AG08395 (cell line): ENCODE measurements around the gene OR52B6.

Experiments used
- DNase-seq: peaks from one replicate; pipeline ENCODE4 v3.0.0; 2012; ENCODE audit warnings: mixed read lengths, low spot score

OR52B6 gene

DNA sequence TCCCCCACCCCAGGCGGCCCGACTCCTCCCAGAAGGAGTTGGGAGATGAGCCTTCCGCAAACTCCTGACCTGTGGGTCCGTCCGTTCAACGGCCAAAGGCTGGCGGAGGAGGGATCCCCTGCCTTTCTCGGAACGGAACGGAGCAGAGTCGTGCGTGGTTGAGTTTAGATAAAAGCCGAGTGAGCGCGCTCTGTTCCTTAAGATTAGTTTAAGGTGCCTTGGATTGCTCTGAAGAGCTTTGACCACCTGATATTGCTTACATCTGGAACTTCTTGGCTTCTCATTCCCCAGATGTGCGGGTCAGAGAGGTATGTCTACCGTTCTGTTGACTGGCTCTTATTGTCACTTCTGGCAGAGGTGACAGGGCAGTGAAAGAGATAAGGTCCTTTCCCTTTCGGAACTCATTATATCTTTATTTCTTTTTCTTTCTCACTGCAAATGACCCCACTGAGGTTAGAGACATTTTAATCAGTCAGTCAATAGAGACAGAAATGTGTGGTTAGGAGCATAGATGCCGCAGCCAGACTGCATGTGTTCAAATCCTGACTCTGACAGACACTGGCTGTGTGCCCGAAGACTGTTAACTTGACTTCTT lies 16.0 kb downstream of the OR52B6 start, which contains the start of gene TRIM6:
Gene TRIM6, plus strand, starts transcription at position 31 of the 595 bp plus-strand sequence. Its CDS starts 261 bp downstream, at position 292.
- peak; percentile 55 for DNase-seq

DNA sequence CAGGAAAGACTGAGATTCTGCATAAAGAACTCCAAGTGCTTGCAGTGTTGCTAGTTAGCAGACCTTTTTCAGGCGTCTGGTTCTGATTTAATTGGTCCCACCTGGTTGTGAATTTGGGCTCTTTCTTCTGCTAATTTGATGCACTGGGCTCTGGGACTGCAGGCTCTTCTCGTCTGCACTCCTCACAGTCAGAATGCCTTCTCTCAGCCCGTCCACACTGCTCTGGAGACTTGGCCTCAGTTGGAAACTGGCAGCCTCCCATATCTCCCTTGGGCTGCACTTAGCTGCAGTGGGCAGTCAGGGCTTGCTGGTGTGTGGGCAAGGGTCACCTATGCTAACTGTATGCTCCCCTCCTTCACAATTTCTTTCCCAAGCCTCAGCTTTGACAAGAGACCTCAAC lies 17.3 kb downstream of the OR52B6 start:
- no peak for DNase-seq

DNA sequence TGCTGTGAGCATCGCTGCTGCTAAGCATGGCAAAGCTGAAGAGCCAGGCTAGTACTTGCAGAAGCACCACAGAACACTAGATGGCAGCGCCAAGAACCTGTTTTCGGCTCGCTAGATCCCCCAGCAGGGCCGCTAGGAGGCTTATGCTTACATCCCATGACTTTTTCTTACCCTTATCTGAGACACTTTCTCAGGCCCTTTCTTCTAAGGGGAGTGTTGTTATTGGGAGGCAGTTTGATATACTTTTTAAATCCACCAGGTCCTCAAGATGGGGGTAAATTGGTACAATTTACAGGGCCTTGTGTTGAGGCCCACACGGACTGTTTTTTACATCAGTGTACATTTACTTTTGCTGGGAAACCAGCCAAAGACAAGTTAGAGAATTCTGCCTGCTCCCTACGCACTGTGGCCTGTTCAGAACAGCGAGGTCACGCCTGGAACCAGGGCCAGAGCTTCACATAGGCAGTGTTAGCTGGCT lies 19.7 kb downstream of the OR52B6 start:
- DNase-seq = peak; percentile 62

DNA sequence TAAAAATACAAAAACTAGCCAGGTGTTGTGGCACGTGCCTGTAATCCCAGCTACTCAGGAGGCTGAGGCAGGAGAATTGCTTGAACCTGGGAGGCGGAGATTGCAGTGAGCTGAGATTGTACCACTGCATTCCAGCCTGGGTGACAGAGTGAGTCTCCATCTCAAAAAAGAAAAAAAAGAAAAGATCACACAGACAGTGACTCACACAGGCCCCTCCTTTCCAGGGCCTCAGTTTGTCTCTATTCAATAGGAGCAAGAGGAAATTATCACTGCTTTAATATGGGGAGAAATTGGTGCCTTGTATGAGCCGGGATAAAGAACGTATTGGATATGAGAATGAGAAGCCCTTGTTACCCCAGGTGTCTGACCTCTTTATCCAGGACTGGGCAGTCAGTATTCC lies 22.1 kb downstream of the OR52B6 start:
- DNase-seq = peak; percentile 25

DNA sequence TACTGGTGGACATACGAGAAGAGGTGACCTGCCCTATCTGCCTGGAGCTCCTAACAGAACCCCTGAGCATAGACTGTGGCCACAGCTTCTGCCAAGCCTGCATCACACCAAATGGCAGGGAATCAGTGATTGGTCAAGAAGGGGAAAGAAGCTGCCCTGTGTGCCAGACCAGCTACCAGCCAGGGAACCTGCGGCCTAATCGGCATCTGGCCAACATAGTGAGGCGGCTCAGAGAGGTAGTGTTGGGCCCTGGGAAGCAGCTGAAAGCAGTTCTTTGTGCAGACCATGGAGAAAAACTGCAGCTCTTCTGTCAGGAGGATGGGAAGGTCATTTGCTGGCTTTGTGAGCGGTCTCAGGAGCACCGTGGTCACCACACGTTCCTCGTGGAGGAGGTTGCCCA lies 22.6 kb downstream of the OR52B6 start:
- DNase-seq = no peak

DNA sequence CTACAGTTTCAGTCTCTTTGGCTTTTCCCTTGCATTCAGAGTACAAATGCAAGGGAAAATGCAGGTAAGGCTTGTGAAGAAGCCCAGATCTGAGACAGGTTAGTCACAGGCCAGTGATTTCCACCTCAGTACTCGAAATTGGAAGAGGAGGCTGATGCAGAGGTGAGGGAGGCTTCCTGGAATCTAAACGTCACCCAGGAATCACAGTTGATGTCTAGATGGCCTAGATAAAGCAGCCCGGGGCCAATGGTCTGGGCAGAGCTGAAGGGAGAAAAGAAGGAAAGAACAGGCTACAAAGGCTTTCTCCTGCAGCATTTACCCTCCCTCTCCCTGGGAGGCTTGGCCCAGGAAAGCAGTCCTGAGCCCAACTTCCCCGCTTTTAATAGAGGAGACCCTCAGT lies 24.2 kb downstream of the OR52B6 start:
- no peak for DNase-seq

DNA sequence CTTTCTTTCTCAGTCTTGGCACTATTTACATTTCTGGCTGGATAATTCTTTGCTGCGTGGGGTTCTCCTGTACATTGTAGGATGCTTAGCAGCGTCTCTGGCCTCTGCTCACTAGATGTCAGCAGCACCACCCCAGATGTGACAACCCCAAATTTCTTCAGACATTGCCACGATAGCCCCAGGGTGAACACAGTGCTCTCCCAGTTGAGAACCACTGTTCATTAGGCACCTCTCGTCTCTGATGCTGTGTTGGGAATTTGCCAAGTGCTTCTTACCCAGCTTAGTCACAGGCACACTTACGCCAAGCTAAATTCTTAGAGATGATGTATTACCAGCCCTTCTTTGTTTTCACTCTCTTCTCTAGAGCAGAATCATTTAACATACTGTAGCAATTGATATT lies 25.2 kb downstream of the OR52B6 start:
- peak; percentile 70 for DNase-seq

DNA sequence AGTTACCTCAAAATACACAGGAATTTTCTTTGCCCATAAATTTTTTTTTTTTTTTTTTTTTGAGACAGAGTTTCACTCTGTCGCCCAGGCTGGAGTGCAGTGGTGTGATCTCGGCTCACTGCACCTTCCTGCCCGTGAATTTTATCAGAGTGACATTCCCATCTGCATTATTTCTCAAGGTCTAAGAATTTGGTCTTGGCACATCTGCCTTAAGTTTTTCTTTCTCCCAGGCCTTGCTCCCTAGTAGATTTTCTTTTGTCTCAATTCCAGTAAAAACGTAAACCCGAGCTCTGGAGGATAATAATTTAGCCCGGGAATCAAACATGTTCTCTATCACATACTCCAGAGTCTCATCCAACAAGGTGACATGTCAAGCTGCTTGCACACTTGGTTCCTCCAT lies 28.1 kb downstream of the OR52B6 start:
- no peak for DNase-seq

DNA sequence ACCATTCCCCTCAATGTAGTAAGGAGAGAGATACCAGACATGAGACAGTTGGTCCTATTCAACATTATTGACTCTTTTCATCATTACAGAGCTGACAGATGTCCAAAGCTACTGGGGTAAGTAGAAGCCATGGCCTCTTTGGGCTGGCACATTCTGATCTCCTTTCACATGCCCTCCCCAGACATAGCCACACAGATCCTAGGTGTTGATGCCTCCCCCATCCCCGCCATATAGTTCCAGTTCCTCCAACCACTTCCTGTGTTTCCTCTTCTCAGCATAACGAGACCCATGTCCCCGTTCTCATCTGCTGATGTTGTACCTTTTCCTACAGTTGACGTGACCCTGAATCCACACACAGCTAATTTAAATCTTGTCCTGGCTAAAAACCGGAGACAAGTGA lies 29.8 kb downstream of the OR52B6 start:
- DNase-seq = no peak

DNA sequence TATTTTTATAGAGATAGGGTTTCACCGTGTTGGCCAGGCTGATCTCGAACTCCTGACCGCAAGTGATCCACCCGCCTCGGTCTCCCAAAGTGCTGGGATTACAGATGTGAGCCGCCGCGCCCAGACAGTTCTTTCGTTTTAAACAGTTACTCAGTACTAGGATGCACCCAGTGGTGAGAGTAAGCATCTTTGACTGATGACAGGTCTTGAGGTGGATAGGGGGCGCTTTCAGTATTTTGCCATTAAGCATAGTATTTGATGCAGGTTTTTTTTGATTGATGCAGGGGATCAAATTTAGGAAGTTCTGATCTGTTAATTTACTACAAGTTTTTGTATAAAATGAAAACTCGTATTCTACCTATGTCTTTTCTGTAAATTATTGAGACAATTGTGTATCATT lies 30.9 kb downstream of the OR52B6 start:
- DNase-seq = no peak

DNA sequence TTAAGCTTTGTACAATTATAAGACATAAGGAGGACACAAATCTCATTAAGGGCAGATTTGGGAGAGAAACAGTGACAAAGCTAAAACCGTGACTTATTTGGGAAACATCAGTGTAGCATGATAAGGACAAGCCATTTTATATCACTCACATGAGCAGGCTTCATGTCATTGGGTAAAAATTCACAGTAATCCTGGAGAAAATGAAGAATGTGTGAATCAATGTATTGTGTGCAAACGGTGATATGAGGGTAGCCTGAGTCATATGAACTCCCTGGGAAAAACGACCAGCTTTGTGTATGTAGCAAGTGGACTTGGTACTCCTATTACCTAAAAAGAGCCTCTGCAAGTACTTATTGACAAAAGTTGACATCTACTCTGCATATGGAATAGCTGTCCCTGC lies 38.1 kb downstream of the OR52B6 start:
- DNase-seq = peak; percentile 56

DNA sequence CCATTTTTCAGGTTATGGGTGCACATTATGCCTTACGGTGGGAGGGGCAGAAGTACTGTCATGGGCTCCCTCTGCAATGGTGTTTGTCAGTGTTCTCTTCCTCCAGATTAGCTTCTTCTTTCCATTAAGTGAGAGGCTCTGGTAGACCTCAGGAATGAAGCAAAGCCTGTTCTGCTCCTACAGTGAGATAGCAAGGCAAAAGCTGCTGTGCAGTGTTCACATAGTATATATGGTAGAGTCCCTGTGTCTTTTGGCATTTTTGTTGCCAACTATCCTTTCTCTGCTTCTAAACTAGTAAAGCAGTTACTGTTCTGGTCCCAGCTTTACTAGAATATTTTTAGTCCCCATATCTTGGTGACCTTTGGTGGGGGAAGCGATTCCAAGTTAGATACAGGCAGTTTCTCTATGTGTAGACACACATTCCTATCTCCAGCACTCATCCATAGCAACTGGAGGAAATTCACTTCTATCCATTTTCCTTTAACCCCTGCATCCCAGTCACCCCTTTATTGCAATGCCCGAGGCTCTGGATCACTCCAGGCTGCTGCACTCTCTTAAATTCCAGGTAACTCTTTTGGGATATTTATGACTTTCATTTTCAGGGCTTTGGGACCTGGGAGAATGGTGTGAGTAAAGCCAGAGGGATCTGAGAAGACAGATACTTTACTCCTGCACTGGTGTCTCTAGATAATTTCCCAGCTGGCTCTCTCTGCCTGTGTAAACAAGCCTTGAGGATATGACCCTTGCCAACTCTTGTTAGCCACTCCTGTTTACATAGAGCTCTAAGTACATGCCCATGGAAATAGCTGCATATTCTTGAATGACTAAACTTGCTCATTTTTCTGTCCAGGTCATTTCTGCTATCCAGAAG lies 40.2 kb downstream of the OR52B6 start:
- DNase-seq = peak; percentile 76

DNA sequence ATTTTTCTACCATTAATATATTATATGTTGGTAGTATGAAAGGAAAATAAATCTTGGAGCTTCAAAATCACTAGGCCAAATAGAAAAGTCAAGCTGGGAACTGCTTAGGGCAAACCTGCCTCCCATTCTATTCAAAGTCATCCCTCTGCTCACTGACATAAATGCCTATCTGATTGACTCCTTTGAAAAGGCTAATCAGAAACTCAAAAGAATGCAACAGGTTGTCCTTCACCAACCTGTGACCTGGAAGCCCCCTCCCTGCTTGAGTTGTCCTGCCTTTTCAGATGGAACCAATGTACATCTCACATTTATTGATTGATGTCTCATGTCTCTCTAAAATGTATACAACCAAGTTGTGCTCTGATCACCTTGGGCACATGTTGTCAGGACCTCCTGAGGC lies 40.9 kb downstream of the OR52B6 start:
- DNase-seq = no peak

DNA sequence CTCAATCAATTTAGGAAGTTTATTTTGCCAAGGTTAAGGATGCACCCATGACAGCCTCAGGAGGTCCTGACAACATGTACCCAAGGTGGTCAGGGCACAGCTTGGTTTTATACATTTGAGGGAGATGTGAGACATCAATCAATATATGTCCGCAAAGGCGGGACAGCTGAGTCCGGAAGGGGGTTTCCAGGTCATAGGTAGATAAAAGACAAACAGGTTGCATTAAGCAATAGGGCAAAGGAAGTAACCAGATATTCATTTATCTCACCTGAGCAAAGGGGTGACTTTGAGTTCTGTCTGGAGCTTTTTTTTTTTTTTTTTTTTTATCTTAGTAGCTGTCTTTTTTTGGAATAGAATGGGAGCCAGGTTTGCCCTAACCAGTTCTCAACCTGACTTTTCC lies 42.1 kb downstream of the OR52B6 start:
- no peak for DNase-seq

DNA sequence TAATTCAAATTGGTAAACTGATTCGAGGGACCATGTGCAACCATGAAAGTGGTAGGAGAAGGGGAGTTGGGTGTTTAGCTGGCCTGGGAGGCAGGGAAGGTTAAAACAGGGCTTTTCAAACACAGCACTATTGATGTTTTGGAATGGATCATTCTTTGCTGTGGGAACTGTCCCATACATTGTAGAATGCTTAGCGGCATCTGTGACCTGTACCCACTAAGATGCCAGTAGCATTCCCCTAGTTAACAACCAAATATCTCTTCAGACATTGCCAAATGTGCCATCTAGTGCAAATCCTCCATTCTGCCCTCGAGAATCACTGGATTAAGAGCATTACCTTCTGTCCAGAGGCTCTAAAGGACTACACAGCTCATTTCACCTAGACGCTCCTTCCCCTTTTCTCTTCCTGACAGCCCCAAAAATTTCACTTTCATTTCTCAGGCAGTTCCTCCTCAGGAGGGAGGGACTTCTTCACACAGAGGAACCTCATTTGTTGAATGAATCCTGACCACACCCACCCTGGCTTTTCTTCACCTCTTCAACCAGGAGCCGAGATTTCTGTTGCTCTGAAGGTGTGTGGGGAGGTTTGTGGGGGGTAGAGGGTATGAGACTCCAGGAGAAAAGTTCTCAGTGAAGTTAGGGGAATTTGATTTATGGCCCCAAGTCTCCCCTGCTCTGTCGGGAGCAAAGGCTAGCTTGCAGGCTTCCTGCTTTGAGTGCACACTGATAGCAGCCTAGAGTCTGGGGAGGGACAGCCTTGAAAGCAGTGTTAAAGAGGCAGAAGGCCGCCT lies 44.0 kb downstream of the OR52B6 start, which contains the start of gene TRIM34:
Gene TRIM34, plus strand, starts transcription at position 513 of the 791 bp plus-strand sequence. CDS start 7,331 bp downstream, outside the sequence.
- peak; percentile 87 for DNase-seq

DNA sequence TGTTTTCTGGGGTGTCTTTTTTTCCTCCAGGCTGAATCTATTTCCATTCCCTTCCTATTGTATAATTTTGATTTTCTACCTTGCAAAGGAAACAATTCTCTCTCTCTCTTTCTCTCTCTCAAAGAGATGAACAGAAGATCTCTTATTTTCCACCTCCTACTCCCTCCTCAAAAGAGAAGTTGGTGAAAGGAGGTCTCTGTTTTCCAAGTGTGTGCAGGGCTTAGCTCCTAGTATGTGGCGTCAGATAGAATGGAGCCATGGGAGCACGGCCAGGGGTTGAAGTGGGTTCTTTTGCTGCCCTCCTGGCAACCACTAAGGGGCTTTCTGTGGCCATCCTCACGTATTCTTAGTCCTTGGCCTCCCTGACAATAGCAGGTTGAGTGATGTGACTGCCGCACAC lies 44.6 kb downstream of the OR52B6 start:
- no peak for DNase-seq

DNA sequence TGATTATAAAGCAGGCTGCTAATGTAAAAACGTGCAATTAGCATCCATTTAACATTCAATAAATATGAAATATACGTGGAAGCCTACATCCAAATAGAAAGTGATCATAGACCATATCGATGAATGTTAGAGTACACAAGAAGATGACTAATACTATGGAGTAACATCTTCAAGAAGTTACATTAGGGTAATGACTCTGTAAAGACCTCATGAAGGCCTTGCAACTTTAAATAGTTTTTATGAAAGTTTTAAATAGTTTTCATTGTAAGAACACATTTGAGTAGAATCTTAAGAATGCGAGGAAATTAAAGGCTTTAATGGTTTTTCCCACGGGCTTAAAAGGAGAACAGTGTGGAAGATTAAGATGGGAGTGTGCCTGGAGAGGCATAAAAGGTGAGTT lies 45.5 kb downstream of the OR52B6 start:
- peak; percentile 18 for DNase-seq

DNA sequence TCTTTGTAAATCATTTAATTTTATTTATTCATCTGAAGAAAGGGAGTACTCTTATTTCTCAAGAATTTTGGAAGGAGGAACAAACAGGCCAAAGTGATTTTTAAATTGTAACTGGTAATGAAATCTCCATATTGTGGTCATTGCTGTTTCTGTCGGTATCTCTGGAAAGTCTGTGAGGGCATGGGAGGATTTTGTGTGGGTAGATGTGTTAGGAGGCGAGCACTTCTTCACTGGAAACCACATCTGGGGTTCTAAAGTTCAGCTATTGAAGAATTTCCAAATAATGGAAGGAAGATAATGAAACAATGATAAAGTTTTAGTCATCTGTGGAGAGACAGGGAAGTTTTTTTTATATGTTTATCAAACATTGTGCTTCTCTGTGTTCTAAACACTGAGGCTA lies 50.7 kb downstream of the OR52B6 start:
- DNase-seq = no peak
